GM12874 (cell line): ENCODE measurements around the gene FRYL.

Source experiments
- CTCF ChIP-seq: IDR thresholded peaks from 2 replicates; pipeline ENCODE4 v1.5.1; 2011; ENCODE audit warnings: low read depth, mild to moderate bottlenecking, control low read depth, low read length, moderate library complexity; ENCODE audit not compliant: insufficient read depth

FRYL gene

GRCh38 chr4:48779095-48779997, 733 bp downstream of the FRYL start:
- TF ChIP-seq CTCF, result 0 out of 2 replicates have a peak, but pooled peaks have one; percentile 38

GRCh38 chr4:48778431-48779094, 1.5 kb downstream of the FRYL start:
- no peak for TF ChIP-seq CTCF

GRCh38 chr4:48777739-48778138, 2.3 kb downstream of the FRYL start:
- TF ChIP-seq CTCF, result no peak

GRCh38 chr4:48774760-48775710, 5.0 kb downstream of the FRYL start:
- TF ChIP-seq CTCF, result no peak

GRCh38 chr4:48772556-48772955, 7.5 kb downstream of the FRYL start:
- no peak for TF ChIP-seq CTCF

GRCh38 chr4:48767055-48767929, 12.8 kb downstream of the FRYL start:
- 0 out of 2 replicates have a peak, but pooled peaks have one; percentile 9 for TF ChIP-seq CTCF
